DMS153 (cell line): ENCODE data around the gene FOS.
"Not testable (repeated sequence)": the region's sequence is repeated elsewhere in the genome, so short reads cannot be mapped to it uniquely, and the experiment has no call there.

ENCODE experiments used
- DNase-seq: peaks from one replicate; lab custom pipeline; 2025; lab: John Stamatoyannopoulos, UW

The FOS gene

DNA sequence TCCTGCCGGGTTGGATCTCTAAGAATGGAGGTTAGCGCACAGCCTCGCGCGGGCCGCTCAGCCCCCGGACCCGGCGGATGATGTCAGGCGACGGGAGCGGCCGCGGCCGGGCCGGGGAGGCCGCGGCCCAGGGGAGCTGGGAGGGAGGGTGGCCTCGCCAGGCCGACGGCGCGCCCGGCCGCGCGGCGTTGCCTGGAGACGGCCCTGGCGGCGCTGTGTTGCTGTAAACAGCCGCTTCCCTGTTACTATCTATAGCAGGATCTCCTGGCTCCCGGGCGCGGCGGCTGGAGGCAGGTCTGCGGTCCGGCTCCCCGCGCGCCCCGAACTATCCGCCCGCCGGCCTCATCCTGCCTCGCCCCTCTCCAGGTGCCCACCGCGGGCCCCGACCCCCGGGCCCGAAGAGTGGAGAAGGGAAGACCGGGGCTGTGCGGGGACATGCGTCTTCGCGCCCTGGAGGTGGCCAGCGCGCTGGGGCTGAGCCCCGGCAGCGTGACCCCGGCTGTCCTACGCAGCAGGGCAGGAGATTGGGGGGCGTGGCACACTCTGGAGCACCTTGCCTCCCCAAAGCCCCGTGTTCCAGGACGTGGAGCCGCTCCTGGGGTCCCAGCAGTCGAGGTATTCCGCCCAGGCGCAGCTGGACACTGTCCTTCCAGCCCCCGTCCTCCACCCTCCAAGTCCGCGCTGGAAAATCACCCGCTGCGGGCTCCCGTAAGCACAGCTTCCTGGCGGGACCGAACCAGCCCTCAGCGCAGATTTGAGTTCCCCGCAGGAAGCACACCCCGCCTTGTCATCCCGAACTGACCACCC is 1.4 kb upstream of the FOS start:
- peak; percentile 87 for DNase-seq

- no peak for DNase-seq
These were observed 710 bp upstream of the FOS start for GRCh38 chr14:75277815-75278421.

DNA sequence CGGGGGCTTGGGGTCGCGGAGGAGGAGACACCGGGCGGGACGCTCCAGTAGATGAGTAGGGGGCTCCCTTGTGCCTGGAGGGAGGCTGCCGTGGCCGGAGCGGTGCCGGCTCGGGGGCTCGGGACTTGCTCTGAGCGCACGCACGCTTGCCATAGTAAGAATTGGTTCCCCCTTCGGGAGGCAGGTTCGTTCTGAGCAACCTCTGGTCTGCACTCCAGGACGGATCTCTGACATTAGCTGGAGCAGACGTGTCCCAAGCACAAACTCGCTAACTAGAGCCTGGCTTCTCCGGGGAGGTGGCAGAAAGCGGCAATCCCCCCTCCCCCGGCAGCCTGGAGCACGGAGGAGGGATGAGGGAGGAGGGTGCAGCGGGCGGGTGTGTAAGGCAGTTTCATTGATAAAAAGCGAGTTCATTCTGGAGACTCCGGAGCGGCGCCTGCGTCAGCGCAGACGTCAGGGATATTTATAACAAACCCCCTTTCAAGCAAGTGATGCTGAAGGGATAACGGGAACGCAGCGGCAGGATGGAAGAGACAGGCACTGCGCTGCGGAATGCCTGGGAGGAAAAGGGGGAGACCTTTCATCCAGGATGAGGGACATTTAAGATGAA is 630 bp downstream of the FOS start:
- DNase-seq, result no peak

DNA sequence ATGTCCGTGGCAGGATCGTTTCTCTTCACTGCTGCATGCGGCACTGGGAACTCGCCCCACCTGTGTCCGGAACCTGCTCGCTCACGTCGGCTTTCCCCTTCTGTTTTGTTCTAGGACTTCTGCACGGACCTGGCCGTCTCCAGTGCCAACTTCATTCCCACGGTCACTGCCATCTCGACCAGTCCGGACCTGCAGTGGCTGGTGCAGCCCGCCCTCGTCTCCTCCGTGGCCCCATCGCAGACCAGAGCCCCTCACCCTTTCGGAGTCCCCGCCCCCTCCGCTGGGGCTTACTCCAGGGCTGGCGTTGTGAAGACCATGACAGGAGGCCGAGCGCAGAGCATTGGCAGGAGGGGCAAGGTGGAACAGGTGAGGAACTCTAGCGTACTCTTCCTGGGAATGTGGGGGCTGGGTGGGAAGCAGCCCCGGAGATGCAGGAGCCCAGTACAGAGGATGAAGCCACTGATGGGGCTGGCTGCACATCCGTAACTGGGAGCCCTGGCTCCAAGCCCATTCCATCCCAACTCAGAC is 1.2 kb downstream of the FOS start:
- DNase-seq, result no peak

DNA sequence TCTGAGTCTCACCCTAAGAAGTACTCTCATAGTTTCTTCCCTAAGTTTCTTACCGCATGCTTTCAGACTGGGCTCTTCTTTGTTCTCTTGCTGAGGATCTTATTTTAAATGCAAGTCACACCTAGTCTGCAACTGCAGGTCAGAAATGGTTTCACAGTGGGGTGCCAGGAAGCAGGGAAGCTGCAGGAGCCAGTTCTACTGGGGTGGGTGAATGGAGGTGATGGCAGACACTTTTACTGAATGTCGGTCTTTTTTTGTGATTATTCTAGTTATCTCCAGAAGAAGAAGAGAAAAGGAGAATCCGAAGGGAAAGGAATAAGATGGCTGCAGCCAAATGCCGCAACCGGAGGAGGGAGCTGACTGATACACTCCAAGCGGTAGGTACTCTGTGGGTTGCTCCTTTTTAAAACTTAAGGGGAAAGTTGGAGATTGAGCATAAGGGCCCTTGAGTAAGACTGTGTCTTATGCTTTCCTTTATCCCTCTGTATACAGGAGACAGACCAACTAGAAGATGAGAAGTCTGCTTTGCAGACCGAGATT is 1.7 kb downstream of the FOS start:
- no peak for DNase-seq

GRCh38 chr14:75280831-75281653 is 2.4 kb downstream of the FOS start:
- DNase-seq, result no peak

GRCh38 chr14:75281654-75282019 is 3.0 kb downstream of the FOS start:
- DNase-seq, result no peak

- no peak for DNase-seq
These were observed 3.5 kb downstream of the FOS start for GRCh38 chr14:75282170-75282554.

- DNase-seq, result not testable (repeated sequence)
These were observed 4.0 kb downstream of the FOS start for GRCh38 chr14:75282555-75283161.

DNA sequence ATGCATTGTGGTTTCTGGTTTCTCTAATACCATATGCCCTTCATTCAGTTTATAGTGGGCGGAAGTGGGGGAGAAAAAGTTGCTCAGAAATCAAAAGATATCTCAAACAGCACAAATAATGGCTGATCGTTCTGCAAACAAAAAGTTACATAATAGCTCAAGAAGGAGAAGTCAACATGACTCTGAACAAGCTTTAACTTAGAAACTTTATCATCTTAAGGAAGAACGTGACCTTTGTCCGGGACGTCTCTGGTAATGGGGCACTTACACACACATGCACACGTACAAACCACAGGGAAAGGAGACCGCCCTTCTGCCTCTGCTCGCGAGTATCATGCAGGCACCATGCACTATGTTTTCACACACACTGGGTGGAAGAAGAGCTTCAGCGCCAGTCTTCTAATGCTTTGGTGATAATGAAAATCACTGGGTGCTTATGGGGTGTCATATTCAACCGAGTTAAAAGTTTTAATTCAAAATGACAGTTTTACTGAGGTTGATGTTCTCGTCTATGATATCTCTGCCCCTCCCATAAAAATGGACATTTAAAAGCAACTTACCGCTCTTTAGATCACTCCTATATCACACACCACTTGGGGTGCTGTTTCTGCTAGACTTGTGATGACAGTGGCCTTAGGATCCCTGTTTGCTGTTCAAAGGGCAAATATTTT is 4.7 kb downstream of the FOS start:
- no peak for DNase-seq

DNA sequence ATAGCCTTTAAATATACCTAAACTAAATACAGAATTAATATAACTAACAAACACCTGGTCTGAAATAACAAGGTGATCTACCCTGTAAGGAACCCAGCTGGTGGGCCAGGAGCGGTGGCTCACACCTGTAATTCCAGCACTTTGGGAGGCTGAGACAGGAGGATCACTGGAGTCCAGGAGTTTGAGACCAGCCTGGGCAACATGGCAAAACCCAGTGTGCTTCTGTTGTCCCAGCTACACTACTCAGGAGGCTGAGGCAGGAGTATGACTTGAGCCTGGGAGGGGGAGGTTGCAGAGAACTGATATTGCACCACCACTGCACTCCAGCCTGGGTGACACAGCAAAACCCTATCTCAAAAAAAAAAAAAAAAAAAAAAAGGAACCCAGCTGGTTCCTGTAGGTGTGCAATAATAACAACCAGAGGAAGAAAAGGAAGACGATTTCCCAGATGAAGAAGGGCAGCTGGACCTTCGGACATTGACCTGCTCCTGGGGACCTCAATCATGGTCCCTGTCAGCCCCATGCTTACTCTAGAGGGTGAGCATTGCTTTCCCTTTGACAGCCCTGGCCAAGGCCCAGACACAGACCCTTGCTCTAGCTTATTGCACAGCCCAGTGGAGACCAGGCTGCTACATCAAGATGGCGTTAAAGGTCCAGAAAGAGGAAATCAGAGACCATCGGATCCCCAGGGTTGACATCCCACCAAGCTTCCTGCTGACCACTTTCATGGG is 5.4 kb downstream of the FOS start:
- no peak for DNase-seq

GRCh38 chr14:75285331-75285730 is 6.7 kb downstream of the FOS start:
- DNase-seq, result no peak

DNA sequence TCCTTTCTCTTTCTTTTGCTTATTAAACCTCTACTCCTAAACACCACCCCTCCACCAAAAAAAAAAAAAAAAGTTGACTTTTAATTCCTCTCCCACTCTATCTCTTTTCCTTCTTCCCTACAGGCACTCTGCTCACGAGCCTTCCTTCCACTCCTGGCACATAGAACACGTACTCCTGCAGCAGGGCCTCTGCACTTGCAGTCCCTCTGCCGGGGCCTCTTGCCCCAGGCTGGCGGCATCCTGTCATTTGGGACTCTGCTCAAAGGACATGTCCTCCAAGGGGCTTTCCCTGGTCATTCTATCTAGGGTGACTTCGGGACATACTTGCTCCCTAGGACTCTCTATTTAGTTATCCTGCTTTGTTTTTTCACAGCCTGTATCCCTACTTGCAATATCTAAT is 7.7 kb downstream of the FOS start:
- no peak for DNase-seq

DNA sequence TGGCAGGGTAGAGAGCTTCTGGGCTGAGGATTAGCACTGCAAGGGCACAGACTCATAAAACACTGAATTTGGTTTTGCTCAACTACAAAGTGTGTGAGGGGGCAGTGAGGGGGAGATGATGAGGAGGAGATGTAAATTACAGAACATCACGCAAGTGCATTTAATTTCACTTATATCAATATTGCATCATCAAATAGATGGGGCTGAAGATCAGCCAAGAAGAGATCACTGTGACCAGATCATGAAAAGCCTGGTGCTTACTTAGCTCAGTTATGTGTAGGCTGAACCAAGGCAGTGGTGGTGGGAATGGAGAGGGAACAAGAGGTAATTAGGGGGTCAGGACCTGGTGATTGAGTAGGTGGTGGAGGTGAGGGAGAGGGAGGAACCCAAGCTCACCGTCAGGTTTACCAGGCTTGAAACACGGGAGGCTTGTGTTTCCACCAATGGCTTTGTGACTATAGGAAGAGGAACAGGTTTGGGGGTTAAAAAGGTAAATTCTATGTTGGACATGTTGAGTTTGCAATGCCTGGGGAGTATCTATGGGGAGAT is 11.3 kb downstream of the FOS start:
- no peak for DNase-seq

GRCh38 chr14:75290851-75291250 is 12.2 kb downstream of the FOS start:
- DNase-seq, result no peak

GRCh38 chr14:75291331-75291730 is 12.7 kb downstream of the FOS start:
- no peak for DNase-seq

- no peak for DNase-seq
These were observed 13.5 kb downstream of the FOS start for GRCh38 chr14:75292101-75292563.

- DNase-seq, result no peak
These were observed 14.3 kb downstream of the FOS start for GRCh38 chr14:75292886-75293285.

DNA sequence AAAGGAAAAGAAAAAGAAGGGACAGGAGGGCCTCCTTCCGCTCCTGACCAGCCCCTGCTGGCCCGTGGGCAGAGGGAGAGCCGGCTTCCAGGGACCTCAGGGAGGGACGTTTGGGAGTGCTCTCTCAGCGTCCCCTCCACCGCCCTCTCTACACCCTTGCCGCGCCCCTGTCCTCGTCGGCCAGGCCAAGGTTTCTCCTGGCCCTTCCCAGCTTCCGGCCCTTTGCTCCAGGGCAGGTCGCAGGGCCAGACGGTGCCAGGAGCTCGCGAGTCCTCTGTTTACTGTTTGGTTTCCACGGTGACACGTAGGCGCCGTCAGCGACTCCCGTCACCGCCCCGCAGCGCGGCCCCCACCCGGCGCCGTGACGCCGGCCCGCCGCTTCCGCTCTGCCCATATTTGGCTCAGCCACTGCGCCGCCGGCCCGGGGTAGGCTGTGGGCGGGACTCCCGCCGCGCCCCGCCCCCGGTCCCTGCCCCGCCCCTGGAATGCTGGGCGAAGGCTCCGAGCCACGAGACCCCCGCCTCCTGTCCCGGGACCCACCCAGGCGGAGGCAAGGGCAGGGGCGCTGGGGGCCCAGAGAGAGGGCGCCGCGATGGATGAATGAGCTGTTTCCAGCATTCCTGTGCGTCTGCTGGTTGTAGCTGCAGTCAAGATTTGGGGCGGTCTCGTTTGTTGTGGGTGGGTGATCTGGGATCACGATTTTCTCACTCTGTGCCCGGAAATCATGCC is 15.5 kb downstream of the FOS start:
- peak; percentile 95 for DNase-seq
